Kidney epithelial cell (primary cell): ENCODE data around the gene FCMR. TPM values are rescaled to one million over a fixed set of nuclear protein-coding genes. Genes with fewer than 3 reads are reported as not detected.

Experiments used
- DNase-seq: peaks from one replicate; pipeline ENCODE4 v3.0.0-alpha.2; 2010; ENCODE audit warnings: low read depth
- H3K27me3 ChIP-seq: 2 replicates; pipeline ENCODE4 v1.6.0; 2011; ENCODE audit warnings: low read length; ENCODE audit not compliant: control insufficient read depth, insufficient read depth
- H3K36me3 ChIP-seq: 2 replicates; pipeline ENCODE4 v1.5.1; 2011; ENCODE audit warnings: low read length; ENCODE audit not compliant: control insufficient read depth, insufficient read depth
- H3K4me3 ChIP-seq: 2 replicates; pipeline ENCODE4 v1.5.1; 2011; ENCODE audit warnings: low read depth, mild to moderate bottlenecking, control low read depth, low read length
- CTCF ChIP-seq: IDR thresholded peaks from 2 replicates; pipeline ENCODE4 v1.5.1; 2011; ENCODE audit warnings: mild to moderate bottlenecking, moderate library complexity, low read length, control low read depth, inconsistent platforms; ENCODE audit not compliant: insufficient read depth, poor library complexity, severe bottlenecking
- total RNA-seq: library from RNA; depleted of rRNA; stranded (reverse); fragments of >200 nt; gene quantifications from 2 replicates; pipeline ENCODE4 v1.2.3, GENCODE V29; 2015

The FCMR gene
- total RNA-seq, 1 donor from 2014 or later: 0.71 TPM

GRCh38 chr1:206866062-206866461 is 55.7 kb downstream of the FCMR start:
- TF ChIP-seq CTCF: no peak
- no peak for DNase-seq
- Histone ChIP-seq H3K36me3 (no peaks in the 10 kb centered on the region), H3K27me3 (peaks cover 6% of the 10 kb centered on the region), H3K4me3 (no peak overlapping the region)

GRCh38 chr1:206864939-206865671 is 56.6 kb downstream of the FCMR start, which contains the start of gene IL20:
Gene IL20 (plus strand): TSS chr1:206865623. CDS start chr1:206865853, 230 bp downstream.
- DNase-seq: no peak
- no peak within 1 kb of the TSS for H3K4me3 ChIP-seq
- peaks cover 6% of the 10 kb centered on the region for H3K27me3 ChIP-seq
- no peaks in the 10 kb centered on the region for H3K36me3 ChIP-seq
- TF ChIP-seq CTCF: peak; percentile 88

- no peaks in the 10 kb centered on the region for H3K36me3 ChIP-seq
- no peak for DNase-seq
- TF ChIP-seq CTCF: no peak
These were observed 58.5 kb downstream of the FCMR start for GRCh38 chr1:206863266-206863665.

GRCh38 chr1:206860165-206860564 is 61.6 kb downstream of the FCMR start:
- no peaks in the 10 kb centered on the region for H3K27me3 ChIP-seq
- no peak overlapping the region for H3K4me3 ChIP-seq
- H3K36me3 ChIP-seq: no peaks in the 10 kb centered on the region
- DNase-seq: no peak
- TF ChIP-seq CTCF: no peak

More at GRCh38 chr1:206863266-206863665, 58.5 kb downstream of the FCMR start:
- Histone ChIP-seq H3K27me3 (peaks cover 6% of the 10 kb centered on the region), H3K4me3 (no peak overlapping the region)

GRCh38 chr1:206859082-206859521 is 62.6 kb downstream of the FCMR start:
- H3K4me3 ChIP-seq: no peak overlapping the region

More at GRCh38 chr1:206859082-206859521, 62.6 kb downstream of the FCMR start:
- DNase-seq: no peak
- Histone ChIP-seq H3K36me3 (no peaks in the 10 kb centered on the region), H3K27me3 (no peaks in the 10 kb centered on the region)
- no peak for TF ChIP-seq CTCF
